Hematopoietic multipotent progenitor cell treated with erythropoietin and hydrocortisone succinate and interleukin-3 and kit ligand, for 4 days (in vitro differentiated cells): ENCODE results near the gene NRP2.

Source experiments
- DNase-seq: peaks from one replicate; pipeline ENCODE4 v3.0.0-alpha.2; 2015

Gene NRP2

GRCh38 chr2:205712508-205712907 lies 30.2 kb downstream of the NRP2 start:
- DNase-seq, result no peak

GRCh38 chr2:205713086-205713485 lies 30.8 kb downstream of the NRP2 start:
- no peak for DNase-seq

- peak; percentile 52 for DNase-seq
These were observed 31.9 kb downstream of the NRP2 start for GRCh38 chr2:205714058-205714776.

GRCh38 chr2:205714789-205715720 lies 32.8 kb downstream of the NRP2 start:
- DNase-seq, result peak; percentile 43

- DNase-seq, result peak; percentile 85
These were observed 33.7 kb downstream of the NRP2 start for GRCh38 chr2:205715831-205716525.

- DNase-seq, result no peak
These were observed 35.0 kb downstream of the NRP2 start for GRCh38 chr2:205717175-205717846.

- DNase-seq, result no peak
These were observed 35.7 kb downstream of the NRP2 start for GRCh38 chr2:205717999-205718398.

GRCh38 chr2:205719847-205720246 lies 37.5 kb downstream of the NRP2 start:
- no peak for DNase-seq

GRCh38 chr2:205720451-205720902 lies 38.2 kb downstream of the NRP2 start:
- no peak for DNase-seq

- DNase-seq, result peak; percentile 54
These were observed 38.8 kb downstream of the NRP2 start for GRCh38 chr2:205721057-205721449.

- no peak for DNase-seq
These were observed 40.1 kb downstream of the NRP2 start for GRCh38 chr2:205722283-205722918.

- peak; percentile 11 for DNase-seq
These were observed 40.9 kb downstream of the NRP2 start for GRCh38 chr2:205723179-205723578.

- DNase-seq, result no peak
These were observed 42.8 kb downstream of the NRP2 start for GRCh38 chr2:205725059-205725458.

- DNase-seq, result no peak
These were observed 44.2 kb downstream of the NRP2 start for GRCh38 chr2:205726506-205726905.

- no peak for DNase-seq
These were observed 44.9 kb downstream of the NRP2 start for GRCh38 chr2:205727174-205727573.

- DNase-seq, result no peak
These were observed 46.1 kb downstream of the NRP2 start for GRCh38 chr2:205728366-205728765.

GRCh38 chr2:205730191-205730590 lies 47.9 kb downstream of the NRP2 start:
- no peak for DNase-seq

GRCh38 chr2:205730701-205731582 lies 48.6 kb downstream of the NRP2 start:
- peak; percentile 19 for DNase-seq

GRCh38 chr2:205731583-205731981 lies 49.3 kb downstream of the NRP2 start:
- no peak for DNase-seq

- no peak for DNase-seq
These were observed 50.0 kb downstream of the NRP2 start for GRCh38 chr2:205732314-205732713.

GRCh38 chr2:205733082-205733481 lies 50.8 kb downstream of the NRP2 start:
- no peak for DNase-seq
